Amniotic stem cell (primary cell): ENCODE measurements around the gene MSX2.

Experiments used
- DNase-seq: peaks from one replicate; lab custom pipeline; 2025; lab: John Stamatoyannopoulos, UW

MSX2 gene

GRCh38 chr5:174718880-174719610 is 5.3 kb upstream of the MSX2 start:
- DNase-seq = no peak

- DNase-seq = no peak
Observed at GRCh38 chr5:174719793-174720611, 4.4 kb upstream of the MSX2 start.

GRCh38 chr5:174720612-174721529 is 3.5 kb upstream of the MSX2 start:
- DNase-seq = no peak

GRCh38 chr5:174721530-174722432 is 2.6 kb upstream of the MSX2 start:
- no peak for DNase-seq

- no peak for DNase-seq
Observed at GRCh38 chr5:174722500-174722899, 1.9 kb upstream of the MSX2 start.

- no peak for DNase-seq
Observed at GRCh38 chr5:174723315-174723978, 935 bp upstream of the MSX2 start.

- no peak for DNase-seq
Observed at GRCh38 chr5:174723979-174724483, 351 bp upstream of the MSX2 start.

- no peak for DNase-seq
Observed at GRCh38 chr5:174725261-174725990, 1.0 kb downstream of the MSX2 start.

GRCh38 chr5:174725991-174726601 is 1.7 kb downstream of the MSX2 start:
- DNase-seq = no peak

- no peak for DNase-seq
Observed at GRCh38 chr5:174726916-174727793, 2.8 kb downstream of the MSX2 start.

GRCh38 chr5:174727794-174728680 is 3.7 kb downstream of the MSX2 start:
- DNase-seq = no peak

- DNase-seq = no peak
Observed at GRCh38 chr5:174729075-174729680, 4.8 kb downstream of the MSX2 start.

GRCh38 chr5:174731214-174732035 is 7.0 kb downstream of the MSX2 start:
- no peak for DNase-seq

GRCh38 chr5:174732036-174733020 is 7.9 kb downstream of the MSX2 start:
- no peak for DNase-seq
